Measurements from ENCODE around the gene PDX1. TPM values are rescaled to one million over a fixed set of nuclear protein-coding genes. Genes with fewer than 3 reads are reported as not detected.

The PDX1 gene
- total and polyA plus RNA-seq, 2 donors: 0.05 TPM; not detected in 1

- DNase-seq (ENCODE audit: low read depth in 6 of 9, low spot score in 9 of 9): no peak
- 3% methylated on average over 41 of the region's 41 CpGs for WGBS
- Histone ChIP-seq H3K9me3 (ENCODE audit: control insufficient read depth in 2 of 2, insufficient read depth in 1 of 2, low read length in 1 of 2) (no peaks in the 10 kb centered on the region), H3K27ac (ENCODE audit: low read depth in 1 of 2, low read length in 1 of 2) (no peak overlapping the region), H3K36me3 (ENCODE audit: control insufficient read depth in 2 of 2, insufficient read depth in 2 of 2, low read length in 1 of 2) (no peaks in the 10 kb centered on the region), H3K4me3 (ENCODE audit: low read length in 2 of 2) (peak overlapping the region in 1 of 2 donors; percentile 6), H3K4me1 (ENCODE audit: control insufficient read depth in 2 of 2, insufficient read depth in 2 of 2, low read length in 2 of 2) (peaks cover 0 to 11% of the 10 kb centered on the region in 2 donors), H3K27me3 (ENCODE audit: control insufficient read depth in 2 of 2, insufficient read depth in 1 of 2, low read length in 1 of 2) (peaks cover 91 to 100% of the 10 kb centered on the region in 2 donors)
Measured at GRCh38 chr13:27921421-27921960, 1.7 kb downstream of the PDX1 start.

GRCh38 chr13:27921961-27922882 lies 2.4 kb downstream of the PDX1 start:
- Histone ChIP-seq H3K9me3 (ENCODE audit: control insufficient read depth in 2 of 2, insufficient read depth in 1 of 2, low read length in 1 of 2) (no peaks in the 10 kb centered on the region), H3K27me3 (ENCODE audit: control insufficient read depth in 2 of 2, insufficient read depth in 1 of 2, low read length in 1 of 2) (peaks cover 94 to 100% of the 10 kb centered on the region in 2 donors), H3K4me3 (ENCODE audit: low read length in 2 of 2) (no peak overlapping the region), H3K27ac (ENCODE audit: low read depth in 1 of 2, low read length in 1 of 2) (no peak overlapping the region), H3K36me3 (ENCODE audit: control insufficient read depth in 2 of 2, insufficient read depth in 2 of 2, low read length in 1 of 2) (no peaks in the 10 kb centered on the region), H3K4me1 (ENCODE audit: control insufficient read depth in 2 of 2, insufficient read depth in 2 of 2, low read length in 2 of 2) (peaks cover 0 to 11% of the 10 kb centered on the region in 2 donors)
- no peak for DNase-seq (ENCODE audit: low read depth in 6 of 9, low spot score in 9 of 9)
- 9% methylated on average over 39 of the region's 39 CpGs for WGBS

DNA sequence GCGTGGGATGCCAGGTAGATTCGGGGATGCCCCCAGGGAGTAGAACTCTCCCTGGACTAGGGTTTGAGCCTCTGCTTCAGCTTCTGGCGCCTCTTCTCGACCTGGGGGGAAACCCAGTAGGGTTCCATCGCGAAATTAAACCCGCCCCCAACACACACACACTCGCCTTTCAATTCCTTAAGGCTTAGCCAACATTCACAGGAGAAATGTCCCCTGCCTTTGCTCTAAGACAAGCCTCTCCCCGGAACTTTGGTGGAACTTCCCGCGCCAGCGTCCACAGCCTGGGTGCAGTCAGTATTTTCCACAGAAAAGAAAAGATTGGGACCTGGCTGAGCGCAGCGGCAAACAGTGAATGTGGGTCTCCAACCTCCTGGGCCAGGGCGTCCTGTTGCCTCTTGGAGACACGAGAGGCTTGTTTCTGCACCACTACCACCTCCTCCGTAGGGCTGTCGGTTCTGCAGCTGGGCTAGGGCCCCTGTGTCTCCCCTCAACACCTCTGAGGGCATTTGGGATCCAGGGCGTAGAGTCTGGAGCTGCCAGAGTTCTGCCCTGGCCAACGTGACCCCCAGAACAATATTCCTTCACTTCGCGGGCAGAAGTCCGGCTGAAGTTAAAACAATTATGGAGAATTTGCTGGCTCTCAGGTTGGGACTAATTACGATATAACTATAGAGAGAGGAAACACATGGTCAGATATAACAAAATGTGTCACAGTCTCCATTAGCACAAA lies 3.2 kb downstream of the PDX1 start:
- H3K4me1 ChIP-seq (ENCODE audit: control insufficient read depth in 2 of 2, insufficient read depth in 2 of 2, low read length in 2 of 2): peaks cover 0 to 11% of the 10 kb centered on the region in 2 donors
- H3K27me3 ChIP-seq (ENCODE audit: control insufficient read depth in 2 of 2, insufficient read depth in 1 of 2, low read length in 1 of 2): peaks cover 94 to 100% of the 10 kb centered on the region in 2 donors
- 10% methylated on average over 24 of the region's 24 CpGs for WGBS

GRCh38 chr13:27923794-27924528 lies 4.2 kb downstream of the PDX1 start:
- Histone ChIP-seq H3K36me3 (ENCODE audit: control insufficient read depth in 2 of 2, insufficient read depth in 2 of 2, low read length in 1 of 2) (no peaks in the 10 kb centered on the region), H3K27me3 (ENCODE audit: control insufficient read depth in 2 of 2, insufficient read depth in 1 of 2, low read length in 1 of 2) (peaks cover 94 to 100% of the 10 kb centered on the region in 2 donors), H3K4me1 (ENCODE audit: control insufficient read depth in 2 of 2, insufficient read depth in 2 of 2, low read length in 2 of 2) (peaks cover 0 to 11% of the 10 kb centered on the region in 2 donors), H3K4me3 (ENCODE audit: low read length in 2 of 2) (no peak overlapping the region), H3K9me3 (ENCODE audit: control insufficient read depth in 2 of 2, insufficient read depth in 1 of 2, low read length in 1 of 2) (peaks cover 0 to 5% of the 10 kb centered on the region in 2 donors), H3K27ac (ENCODE audit: low read depth in 1 of 2, low read length in 1 of 2) (no peak overlapping the region)
- no peak for DNase-seq (ENCODE audit: low read depth in 6 of 9, low spot score in 9 of 9)
- WGBS: 3% methylated on average over 48 of the region's 48 CpGs

More for the DNA sequence above, 3.2 kb downstream of the PDX1 start:
- no peaks in the 10 kb centered on the region for H3K36me3 ChIP-seq (ENCODE audit: control insufficient read depth in 2 of 2, insufficient read depth in 2 of 2, low read length in 1 of 2)
- H3K27ac ChIP-seq (ENCODE audit: low read depth in 1 of 2, low read length in 1 of 2): no peak overlapping the region
- peaks cover 0 to 5% of the 10 kb centered on the region in 2 donors for H3K9me3 ChIP-seq (ENCODE audit: control insufficient read depth in 2 of 2, insufficient read depth in 1 of 2, low read length in 1 of 2)
- no peak for DNase-seq (ENCODE audit: low read depth in 6 of 9, low spot score in 9 of 9)
- no peak overlapping the region for H3K4me3 ChIP-seq (ENCODE audit: low read length in 2 of 2)

DNA sequence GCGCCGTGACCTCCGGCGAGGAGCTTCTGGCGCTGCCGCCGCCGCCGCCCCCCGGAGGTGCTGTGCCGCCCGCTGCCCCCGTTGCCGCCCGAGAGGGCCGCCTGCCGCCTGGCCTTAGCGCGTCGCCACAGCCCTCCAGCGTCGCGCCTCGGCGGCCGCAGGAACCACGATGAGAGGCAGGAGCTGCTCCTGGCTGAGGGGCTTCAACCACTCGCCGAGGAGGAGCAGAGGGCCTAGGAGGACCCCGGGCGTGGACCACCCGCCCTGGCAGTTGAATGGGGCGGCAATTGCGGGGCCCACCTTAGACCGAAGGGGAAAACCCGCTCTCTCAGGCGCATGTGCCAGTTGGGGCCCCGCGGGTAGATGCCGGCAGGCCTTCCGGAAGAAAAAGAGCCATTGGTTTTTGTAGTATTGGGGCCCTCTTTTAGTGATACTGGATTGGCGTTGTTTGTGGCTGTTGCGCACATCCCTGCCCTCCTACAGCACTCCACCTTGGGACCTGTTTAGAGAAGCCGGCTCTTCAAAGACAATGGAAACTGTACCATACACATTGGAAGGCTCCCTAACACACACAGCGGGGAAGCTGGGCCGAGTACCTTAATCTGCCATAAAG lies 4.8 kb downstream of the PDX1 start:
- peaks cover 0 to 5% of the 10 kb centered on the region in 2 donors for H3K9me3 ChIP-seq (ENCODE audit: control insufficient read depth in 2 of 2, insufficient read depth in 1 of 2, low read length in 1 of 2)
- WGBS: 5% methylated on average over 46 of the region's 46 CpGs
- no peak for DNase-seq (ENCODE audit: low read depth in 6 of 9, low spot score in 9 of 9)
- H3K36me3 ChIP-seq (ENCODE audit: control insufficient read depth in 2 of 2, insufficient read depth in 2 of 2, low read length in 1 of 2): no peaks in the 10 kb centered on the region
- H3K4me1 ChIP-seq (ENCODE audit: control insufficient read depth in 2 of 2, insufficient read depth in 2 of 2, low read length in 2 of 2): peaks cover 0 to 11% of the 10 kb centered on the region in 2 donors
- H3K4me3 ChIP-seq (ENCODE audit: low read length in 2 of 2): no peak overlapping the region
- peaks cover 94 to 100% of the 10 kb centered on the region in 2 donors for H3K27me3 ChIP-seq (ENCODE audit: control insufficient read depth in 2 of 2, insufficient read depth in 1 of 2, low read length in 1 of 2)
- no peak overlapping the region for H3K27ac ChIP-seq (ENCODE audit: low read depth in 1 of 2, low read length in 1 of 2)

GRCh38 chr13:27925220-27925991 lies 5.6 kb downstream of the PDX1 start:
- no peaks in the 10 kb centered on the region for H3K36me3 ChIP-seq (ENCODE audit: control insufficient read depth in 2 of 2, insufficient read depth in 2 of 2, low read length in 1 of 2)
- no peak overlapping the region for H3K27ac ChIP-seq (ENCODE audit: low read depth in 1 of 2, low read length in 1 of 2)
- WGBS: 20% methylated on average over 9 of the region's 9 CpGs

DNA sequence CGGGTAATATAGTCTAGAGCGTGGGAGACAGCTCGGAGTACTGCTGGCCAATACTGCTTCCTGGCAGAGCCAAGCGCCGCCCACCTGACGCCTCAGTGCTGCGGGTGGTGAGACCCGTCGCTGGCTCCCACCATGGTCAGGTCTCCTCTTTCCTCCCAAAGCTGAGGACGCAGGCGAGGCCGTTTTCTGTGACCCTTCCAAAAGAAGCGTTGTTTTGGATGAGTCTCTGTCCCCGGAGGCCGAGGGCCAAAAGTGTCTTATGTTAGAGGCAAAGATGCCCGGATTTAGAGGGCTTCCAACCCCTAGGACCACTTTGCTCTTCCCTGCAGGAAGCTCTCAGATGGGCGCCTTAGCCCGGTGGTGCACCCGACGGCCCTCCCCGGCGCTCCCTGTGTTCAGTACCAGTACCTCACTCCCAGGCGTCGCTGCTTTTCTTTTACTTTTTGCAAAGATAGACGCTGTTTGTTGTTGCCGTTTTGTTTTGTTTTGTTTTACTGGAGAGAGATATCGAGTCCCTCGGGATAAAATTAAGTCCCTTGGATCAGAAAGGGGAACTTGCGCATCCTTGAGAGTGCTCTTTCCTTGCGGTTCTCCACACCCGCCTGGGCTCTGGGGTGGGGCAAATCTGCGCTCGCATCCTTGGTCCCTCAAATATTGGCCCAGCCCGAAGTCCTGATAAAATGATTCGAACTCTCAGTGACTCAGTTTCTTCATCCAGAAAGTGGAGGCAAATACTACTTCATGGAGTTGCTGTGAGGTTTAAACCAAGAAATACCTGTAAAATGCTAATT lies 7.0 kb downstream of the PDX1 start:
- no peak for DNase-seq (ENCODE audit: low read depth in 6 of 9, low spot score in 9 of 9)
- H3K36me3 ChIP-seq (ENCODE audit: control insufficient read depth in 2 of 2, insufficient read depth in 2 of 2, low read length in 1 of 2): no peaks in the 10 kb centered on the region
- peaks cover 0 to 5% of the 10 kb centered on the region in 2 donors for H3K9me3 ChIP-seq (ENCODE audit: control insufficient read depth in 2 of 2, insufficient read depth in 1 of 2, low read length in 1 of 2)
- no peak overlapping the region for H3K27ac ChIP-seq (ENCODE audit: low read depth in 1 of 2, low read length in 1 of 2)
- WGBS: 6% methylated on average over 35 of the region's 35 CpGs
- peaks cover 85 to 97% of the 10 kb centered on the region in 2 donors for H3K27me3 ChIP-seq (ENCODE audit: control insufficient read depth in 2 of 2, insufficient read depth in 1 of 2, low read length in 1 of 2)
- no peak overlapping the region for H3K4me3 ChIP-seq (ENCODE audit: low read length in 2 of 2)
- H3K4me1 ChIP-seq (ENCODE audit: control insufficient read depth in 2 of 2, insufficient read depth in 2 of 2, low read length in 2 of 2): no peaks in the 10 kb centered on the region

More at GRCh38 chr13:27925220-27925991, 5.6 kb downstream of the PDX1 start:
- H3K4me3 ChIP-seq (ENCODE audit: low read length in 2 of 2): no peak overlapping the region
- H3K4me1 ChIP-seq (ENCODE audit: control insufficient read depth in 2 of 2, insufficient read depth in 2 of 2, low read length in 2 of 2): peaks cover 0 to 11% of the 10 kb centered on the region in 2 donors
- H3K9me3 ChIP-seq (ENCODE audit: control insufficient read depth in 2 of 2, insufficient read depth in 1 of 2, low read length in 1 of 2): peaks cover 0 to 5% of the 10 kb centered on the region in 2 donors
- DNase-seq (ENCODE audit: low read depth in 6 of 9, low spot score in 9 of 9): no peak
- peaks cover 92 to 100% of the 10 kb centered on the region in 2 donors for H3K27me3 ChIP-seq (ENCODE audit: control insufficient read depth in 2 of 2, insufficient read depth in 1 of 2, low read length in 1 of 2)

All from thymus (tissue), 11 donors.